GM21576 (cell line): ENCODE data around the gene HDAC1.

ENCODE experiments used
- ATAC-seq: cut with Tn5 transposase; IDR thresholded peaks from one replicate; pipeline ENCODE4 v1.9.1; 2021; ENCODE audit warnings: mild to moderate bottlenecking, moderate library complexity; ENCODE audit not compliant: unreplicated experiment

HDAC1 gene

DNA sequence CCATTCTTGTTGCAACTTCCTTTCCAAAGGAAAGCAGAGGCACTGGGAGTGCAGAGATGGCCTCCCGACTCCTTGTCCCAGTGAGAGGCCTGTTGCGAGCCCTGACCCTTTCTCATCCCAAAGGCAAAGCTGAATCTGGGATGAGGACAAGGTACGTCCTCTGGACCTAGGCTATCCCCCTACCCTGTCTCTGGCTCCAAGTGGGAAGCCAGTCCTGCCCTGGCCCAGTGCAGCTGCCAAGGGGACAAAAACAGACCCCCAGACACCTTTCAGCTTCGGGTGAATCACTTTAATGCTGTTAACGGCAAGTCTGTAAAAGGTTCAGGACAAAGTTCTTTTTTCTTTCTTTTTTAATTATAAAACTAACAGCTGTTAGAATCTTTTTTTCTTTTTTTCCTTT lies 73.0 kb downstream of the HDAC1 start:
- no peak for ATAC-seq

DNA sequence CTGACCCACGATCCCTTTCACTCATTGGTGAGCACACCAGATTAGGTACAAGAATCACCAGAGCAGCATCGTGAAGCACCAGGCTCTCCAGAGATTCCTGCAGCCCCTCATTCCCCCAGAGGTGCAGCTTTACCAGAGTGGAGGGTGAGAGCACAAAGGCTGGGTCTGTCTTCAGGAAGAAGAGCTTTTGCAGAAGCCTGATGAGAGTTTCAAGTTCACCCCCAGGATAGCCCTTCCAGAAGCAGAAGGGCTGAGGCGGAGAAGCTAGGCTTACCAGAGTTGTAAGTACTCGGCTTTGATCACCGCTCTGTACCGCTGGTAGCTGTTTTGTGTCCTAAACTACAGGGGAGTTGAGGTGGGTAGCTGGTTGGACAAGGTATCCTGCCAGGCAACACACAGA lies 73.6 kb downstream of the HDAC1 start:
- no peak for ATAC-seq

DNA sequence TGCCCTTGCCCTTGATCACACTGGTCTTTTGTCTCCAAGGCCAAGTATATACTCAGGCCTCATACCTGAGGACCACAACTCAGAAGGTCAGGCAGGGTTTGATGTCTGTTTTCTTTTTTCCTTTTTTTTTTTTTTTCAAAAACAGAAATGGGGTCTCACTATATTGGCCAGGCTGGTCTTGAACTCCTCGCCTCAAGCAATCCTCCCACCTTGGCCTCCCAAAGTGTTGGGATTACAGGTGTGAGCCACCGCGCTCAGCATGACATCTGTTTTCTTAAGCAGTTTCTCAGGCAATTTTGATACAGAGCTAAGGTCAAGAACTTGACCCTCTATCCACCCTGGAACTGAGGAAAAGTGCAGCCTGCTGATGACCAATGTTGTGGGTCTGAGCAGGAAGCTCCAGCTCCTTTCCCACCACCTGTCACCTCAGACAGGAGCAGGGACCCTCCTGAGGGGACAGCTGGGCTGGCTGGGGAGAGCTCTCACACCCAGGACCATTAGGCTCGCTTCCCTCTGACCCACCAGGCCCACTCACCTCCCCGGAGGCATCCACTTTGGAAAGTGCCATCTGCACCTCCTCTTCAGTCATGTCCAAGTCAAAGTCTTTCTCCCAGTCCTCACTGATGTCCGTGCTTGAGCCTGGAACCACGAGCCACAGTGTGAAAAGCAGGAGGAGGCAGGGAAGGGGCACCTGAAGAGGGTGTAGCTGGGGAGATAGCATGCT lies 76.2 kb downstream of the HDAC1 start:
- ATAC-seq, result no peak

DNA sequence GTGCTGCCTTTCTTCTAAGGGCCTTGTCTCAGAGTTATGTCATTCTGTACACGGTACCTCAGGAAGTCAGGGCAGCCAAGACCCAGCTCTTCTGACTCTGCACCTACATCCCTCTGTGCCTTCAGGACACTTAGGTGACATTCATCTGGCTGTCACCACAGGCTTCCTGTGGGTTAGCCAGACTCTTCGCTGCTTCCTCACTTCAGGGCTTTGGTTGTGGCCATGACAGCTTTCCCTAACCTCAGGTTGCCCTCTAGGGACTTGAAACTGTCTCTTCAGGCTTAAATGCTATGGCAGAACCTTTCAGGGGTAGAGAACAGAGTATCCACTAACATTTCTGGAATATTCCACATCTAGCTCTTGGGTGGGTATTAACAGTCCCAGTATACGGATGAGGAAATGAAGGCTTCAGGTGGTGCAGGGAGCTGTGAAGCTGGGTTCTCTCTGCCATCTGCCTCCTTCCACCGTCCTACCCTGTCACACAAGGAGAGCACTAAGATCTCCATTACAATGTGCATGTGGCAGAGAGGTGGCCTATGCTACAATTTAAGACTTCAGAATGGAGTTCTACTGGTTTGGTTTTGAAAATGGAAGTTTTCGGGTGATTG lies 80.4 kb downstream of the HDAC1 start:
- ATAC-seq, result no peak

DNA sequence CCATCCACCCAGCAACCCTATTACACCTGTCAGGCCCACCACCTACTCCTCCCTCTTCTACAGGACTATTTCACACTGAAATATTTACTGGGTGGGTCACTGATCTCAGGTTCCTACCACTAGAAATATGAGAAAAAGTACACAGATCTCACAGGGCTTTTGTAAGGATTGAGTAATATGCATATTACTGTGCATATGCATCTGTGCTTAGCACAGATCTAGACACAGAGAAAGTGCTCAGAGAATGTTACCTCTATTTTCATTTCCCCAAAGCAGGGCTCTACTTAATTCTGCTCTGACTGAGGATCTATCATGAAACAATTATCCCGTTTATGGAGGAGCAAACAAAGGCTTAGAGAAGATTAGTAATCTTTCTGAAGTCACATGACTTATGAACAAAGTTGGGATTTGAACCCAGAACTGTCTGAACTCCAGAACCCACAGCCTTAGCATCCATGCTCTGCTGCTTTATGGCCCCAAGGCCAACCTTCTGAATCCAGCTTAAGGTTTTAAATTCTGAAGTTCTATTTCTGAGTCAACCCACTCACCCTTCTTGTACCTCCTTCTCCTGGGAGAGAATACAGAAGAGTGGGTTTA lies 82.2 kb downstream of the HDAC1 start:
- no peak for ATAC-seq

DNA sequence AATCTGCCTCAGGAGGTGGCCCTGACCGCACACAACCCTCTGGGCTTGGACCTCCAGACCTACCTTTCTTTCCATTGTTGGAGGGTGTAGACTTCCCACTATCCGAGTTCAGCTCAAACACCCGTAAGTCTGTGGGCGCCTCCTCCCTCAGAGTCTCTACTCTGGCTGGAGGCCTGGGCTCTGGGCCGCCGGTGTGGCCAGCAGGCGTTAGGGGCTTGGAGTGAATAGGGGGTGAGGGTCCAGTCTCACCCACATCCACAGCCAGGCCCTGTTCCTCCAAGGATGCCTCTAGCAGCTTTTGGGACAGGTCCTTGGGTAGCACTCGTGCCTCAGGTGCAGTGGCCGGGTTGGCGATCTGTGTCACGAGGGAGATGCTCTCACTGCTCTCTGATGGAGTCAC lies 84.3 kb downstream of the HDAC1 start:
- ATAC-seq, result no peak

DNA sequence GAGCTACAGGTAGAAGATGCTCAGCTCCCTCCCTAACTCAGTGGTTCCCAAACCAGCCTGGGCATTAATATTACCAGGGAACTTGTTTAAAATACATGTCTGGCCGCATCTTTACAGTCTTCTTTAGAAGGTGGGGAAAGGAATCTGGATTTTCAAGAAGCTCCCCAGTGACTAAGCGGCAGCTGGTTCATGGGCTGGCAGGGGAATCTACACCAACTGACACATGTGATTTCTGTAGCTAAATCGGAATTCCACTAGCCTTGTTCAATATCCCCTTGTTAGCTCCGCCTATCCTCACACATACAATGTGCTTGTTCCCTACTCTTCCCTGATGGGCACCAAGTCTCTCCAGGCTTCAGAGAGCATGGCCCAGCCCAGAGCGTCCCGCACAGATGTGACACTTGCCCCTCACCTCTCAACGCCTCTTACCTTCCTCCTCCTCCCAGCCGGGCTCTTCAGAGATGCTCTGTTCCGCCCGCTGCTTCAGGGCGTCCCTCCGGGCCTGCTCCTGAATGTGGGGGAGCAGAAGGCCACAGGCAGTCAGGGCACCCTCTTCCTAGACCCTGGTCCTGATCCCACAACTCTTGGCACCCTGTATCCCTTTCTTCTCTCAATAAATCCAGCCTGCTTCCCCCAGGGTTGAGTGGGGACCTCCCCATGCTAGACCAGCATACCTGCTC lies 85.8 kb downstream of the HDAC1 start:
- no peak for ATAC-seq

DNA sequence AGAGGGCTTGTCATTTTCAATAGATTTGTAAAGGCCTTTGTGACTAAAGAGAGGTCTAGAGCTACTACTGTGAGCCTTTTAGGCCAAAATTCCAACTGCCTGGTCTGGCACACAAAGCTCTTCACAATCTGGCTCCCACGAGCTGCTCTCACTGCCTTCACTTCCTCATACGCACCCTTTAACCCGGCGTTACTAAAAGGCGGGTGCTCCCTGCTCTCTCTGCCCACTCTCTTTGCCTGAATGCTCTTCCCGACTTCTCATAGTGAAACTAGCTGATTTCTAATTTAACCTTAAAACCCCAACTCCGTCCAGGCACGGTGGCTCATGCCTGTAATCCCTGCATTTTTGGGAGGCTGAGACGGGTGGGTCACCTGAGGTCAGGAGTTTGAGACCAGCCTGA lies 88.2 kb downstream of the HDAC1 start:
- ATAC-seq, result no peak
